ENCODE results near the gene CHD5. TPM values are rescaled to one million over a fixed set of nuclear protein-coding genes. Genes with fewer than 3 reads are reported as not detected.

The CHD5 gene
- total RNA-seq, 4 donors from 2014 or later: 0.38 to 0.62 TPM; not detected in 2

DNA sequence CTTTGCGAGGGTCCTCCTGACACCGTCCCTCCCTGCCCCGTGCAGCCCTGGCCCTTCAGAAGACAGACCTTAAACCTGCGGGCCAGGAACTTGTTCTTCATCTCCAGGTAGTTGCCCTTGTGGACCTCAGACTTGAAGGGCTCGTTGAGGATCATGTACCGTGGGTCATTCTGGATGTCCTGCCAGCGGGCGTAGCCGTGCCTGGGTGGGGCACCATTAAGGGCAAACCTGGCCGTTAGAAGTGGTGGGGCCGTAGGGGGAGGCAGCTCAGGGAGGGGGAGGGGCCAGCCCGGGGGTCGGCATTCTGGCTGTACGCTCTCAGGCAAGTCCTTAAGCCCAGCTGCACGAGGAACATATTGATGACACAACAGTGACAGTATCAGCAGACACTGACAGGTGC is 69.8 kb downstream of the CHD5 start:
- DNase-seq: no peak
- 62 to 80% methylated on average over 3 to 14 of the region's 15 CpGs for WGBS, 2 donors
- intact Hi-C loops (cut with DNase I): no loop called here
- Histone ChIP-seq H3K9me3 (no peaks in the 10 kb centered on the region), H3K4me3 (no peak overlapping the region), H3K27ac (no peak overlapping the region), H3K27me3 (peaks cover 0 to 49% (median 0%) of the 10 kb centered on the region in 4 donors), H3K36me3 (no peaks in the 10 kb centered on the region), H3K4me1 (no peaks in the 10 kb centered on the region)
- no peak for TF ChIP-seq POLR2A (IDR thresholded peaks at IDR 0.05)

DNA sequence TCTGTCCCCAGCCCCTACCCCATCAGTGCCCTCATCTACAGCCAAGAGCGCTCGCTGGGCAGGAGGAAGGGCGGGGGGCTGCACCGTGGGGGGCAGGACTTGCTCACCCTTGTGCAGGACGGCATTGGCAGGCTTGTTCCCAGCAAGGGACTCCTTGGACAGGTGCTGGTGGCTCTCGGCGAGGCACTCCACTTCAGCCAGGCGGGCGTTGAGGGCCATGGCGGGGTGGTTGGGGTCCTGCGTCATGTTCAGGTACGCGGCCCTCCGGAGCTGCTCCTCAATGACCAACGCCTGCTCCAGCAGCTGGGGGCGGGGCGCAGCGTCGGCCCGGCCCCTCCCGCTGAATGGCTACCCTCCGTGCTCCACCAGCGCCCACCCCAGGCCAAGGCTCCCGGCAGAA is 70.4 kb downstream of the CHD5 start:
- no peak for DNase-seq
- peaks cover 0 to 55% (median 0%) of the 10 kb centered on the region in 4 donors for H3K27me3 ChIP-seq
- H3K9me3 ChIP-seq: no peaks in the 10 kb centered on the region
- H3K27ac ChIP-seq: no peak overlapping the region
- 92% methylated on average over 5 of the region's 24 CpGs; no CpG with 5 or more reads in 1 of the 2 donors for WGBS, 2 donors
- TF ChIP-seq POLR2A (IDR thresholded peaks at IDR 0.05) (no peak), CTCF (IDR thresholded peaks at IDR 0.05) (no peak)
- no peaks in the 10 kb centered on the region for H3K36me3 ChIP-seq
- intact Hi-C loops (cut with DNase I): no loop called here
- H3K4me3 ChIP-seq: no peak overlapping the region
- H3K4me1 ChIP-seq: no peaks in the 10 kb centered on the region

DNA sequence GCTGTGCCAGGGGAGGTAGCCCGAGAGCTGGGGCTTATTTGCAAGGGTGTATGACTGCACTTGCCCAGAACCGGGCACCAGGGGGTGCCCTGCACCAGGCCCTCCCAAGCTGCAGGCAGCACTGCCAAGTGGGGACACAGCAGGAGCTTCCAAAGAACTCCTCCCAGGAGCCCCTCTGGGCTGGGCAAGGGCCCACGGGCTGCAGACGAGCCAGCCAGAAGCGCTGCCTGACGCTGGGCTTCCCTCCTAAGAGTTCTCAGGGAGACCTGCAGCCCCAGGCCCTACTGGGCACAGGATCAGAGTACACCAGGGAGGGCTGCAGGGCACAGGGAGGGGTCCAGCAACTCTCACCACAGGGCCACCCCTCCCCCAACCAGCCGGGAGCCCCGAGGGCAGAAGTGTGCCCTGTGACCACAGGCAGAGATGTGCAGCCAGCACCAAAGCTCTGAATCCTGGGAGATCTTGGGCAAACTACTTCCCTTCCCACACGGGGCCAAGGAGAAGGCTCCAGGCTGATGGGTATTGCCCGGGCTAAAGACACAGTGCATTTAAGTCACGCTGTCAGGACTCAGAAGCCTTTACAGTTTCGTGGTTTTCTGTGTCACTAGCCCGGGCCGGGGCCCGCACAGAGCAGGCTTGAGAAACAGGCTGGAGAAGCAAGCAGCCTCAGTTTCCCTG is 71.0 kb downstream of the CHD5 start:
- H3K36me3 ChIP-seq: no peaks in the 10 kb centered on the region
- intact Hi-C loops (cut with DNase I): no loop called here

GRCh38 chr1:6108476-6108875 is 71.6 kb downstream of the CHD5 start:
- WGBS, 2 donors: 47 to 56% methylated on average over 2 of the region's 2 CpGs
- Histone ChIP-seq H3K27ac (no peak overlapping the region), H3K9me3 (no peaks in the 10 kb centered on the region), H3K36me3 (no peaks in the 10 kb centered on the region), H3K4me3 (no peak overlapping the region), H3K4me1 (no peaks in the 10 kb centered on the region), H3K27me3 (peaks cover 0 to 66% (median 0%) of the 10 kb centered on the region in 4 donors)
- no peak for DNase-seq
- TF ChIP-seq POLR2A (IDR thresholded peaks at IDR 0.05) (no peak), CTCF (IDR thresholded peaks at IDR 0.05) (no peak)
- intact Hi-C loops (cut with DNase I): no loop called here

More for the DNA sequence above, 71.0 kb downstream of the CHD5 start:
- Histone ChIP-seq H3K27ac (no peak overlapping the region), H3K9me3 (no peaks in the 10 kb centered on the region), H3K4me3 (no peak overlapping the region), H3K4me1 (no peaks in the 10 kb centered on the region), H3K27me3 (peaks cover 0 to 60% (median 0%) of the 10 kb centered on the region in 4 donors)
- DNase-seq: no peak
- TF ChIP-seq POLR2A (IDR thresholded peaks at IDR 0.05) (no peak), CTCF (IDR thresholded peaks at IDR 0.05) (peak in 5 of 6 experiments; percentile 24 to 67 (median 39))
- WGBS, 2 donors: 5 to 41% methylated on average over 3 to 10 of the region's 15 CpGs

GRCh38 chr1:6107409-6108356 is 72.4 kb downstream of the CHD5 start:
- Histone ChIP-seq H3K9me3 (no peaks in the 10 kb centered on the region), H3K27me3 (peaks cover 0 to 67% (median 0%) of the 10 kb centered on the region in 4 donors), H3K4me3 (no peak overlapping the region), H3K36me3 (no peaks in the 10 kb centered on the region), H3K27ac (no peak overlapping the region), H3K4me1 (no peaks in the 10 kb centered on the region)
- intact Hi-C loops (cut with DNase I): no loop called here
- TF ChIP-seq CTCF (IDR thresholded peaks at IDR 0.05) (no peak), POLR2A (IDR thresholded peaks at IDR 0.05) (no peak)
- WGBS, 2 donors: 79% methylated on average over 8 of the region's 8 CpGs
- no peak for DNase-seq

Data from esophagus squamous epithelium (tissue), 5 donors.